Neural cell (in vitro differentiated cells): Measurements from ENCODE around the gene DAGLA. TPM values are rescaled to one million over a fixed set of nuclear protein-coding genes. Genes with fewer than 3 reads are reported as not detected.

Experiments
- H2AFZ ChIP-seq: fragments of 200-600, 300-800 bp; sonication (generic), shearing (Covaris generic); 2 replicates; pipeline ENCODE4 v1.6.0; 2014; ENCODE audit warnings: low read depth, mild to moderate bottlenecking, antibody characterized with exemption, low read length, moderate library complexity
- H3F3A ChIP-seq: fragments of 200-600 bp; shearing (Covaris generic); 2 replicates; pipeline ENCODE4 v1.6.1; 2016; ENCODE audit warnings: mild to moderate bottlenecking, moderate library complexity, mixed read lengths, antibody characterized with exemption, low read length; ENCODE audit not compliant: insufficient read depth, poor library complexity, severe bottlenecking
- H3K27ac ChIP-seq: fragments of 200-600, 300-800 bp; sonication (generic), shearing (Covaris generic); 2 replicates; pipeline ENCODE4 v1.5.1; 2014; ENCODE audit warnings: mild to moderate bottlenecking, low read length, moderate library complexity
- H3K27me3 ChIP-seq: fragments of 300-800, 200-600 bp; sonication (generic), shearing (Covaris generic); 2 replicates; pipeline ENCODE4 v1.6.0; 2014; ENCODE audit warnings: mild to moderate bottlenecking, low read depth, low read length, moderate library complexity; ENCODE audit not compliant: insufficient read depth
- H3K36me3 ChIP-seq: fragments of 300-800, 200-600 bp; sonication (generic), shearing (Covaris generic); 2 replicates; pipeline ENCODE4 v1.5.1; 2014; ENCODE audit warnings: mild to moderate bottlenecking, antibody characterized with exemption, low read length, moderate library complexity; ENCODE audit not compliant: insufficient read depth
- H3K4me2 ChIP-seq: fragments of 300-800, 200-600 bp; sonication (generic), shearing (Covaris generic); 2 replicates; pipeline ENCODE4 v1.6.0; 2014; ENCODE audit warnings: mild to moderate bottlenecking, low read length
- H3K4me3 ChIP-seq: fragments of 300-800, 200-600 bp; sonication (generic), shearing (Covaris generic); 2 replicates; pipeline ENCODE4 v1.5.1; 2014; ENCODE audit warnings: mild to moderate bottlenecking, low read length, moderate library complexity
- H3K79me2 ChIP-seq: fragments of 200-600 bp; shearing (Covaris generic); replicated peaks from 2 replicates; pipeline ENCODE4 v1.6.0; 2014; ENCODE audit warnings: mild to moderate bottlenecking, low read length, moderate library complexity; ENCODE audit not compliant: insufficient read depth
- H3K9ac ChIP-seq: fragments of 300-800, 200-600 bp; sonication (generic), shearing (Covaris generic); 2 replicates; pipeline ENCODE4 v1.6.1; 2016; ENCODE audit warnings: mild to moderate bottlenecking, low read length, mixed read lengths
- H3K9me2 ChIP-seq: fragments of 200-600 bp; shearing (Covaris generic); 2 replicates; pipeline ENCODE4 v1.6.1; 2016; ENCODE audit warnings: mild to moderate bottlenecking, low read length, mixed read lengths; ENCODE audit not compliant: insufficient read depth
- H3K9me3 ChIP-seq: fragments of 200-600, 300-800 bp; sonication (generic), shearing (Covaris generic); 2 replicates; pipeline ENCODE4 v1.6.1; 2016; ENCODE audit warnings: mild to moderate bottlenecking, mixed run types, low read length, moderate library complexity, mixed read lengths
- H4K20me1 ChIP-seq: fragments of 200-600 bp; shearing (Covaris generic); 2 replicates; pipeline ENCODE4 v1.6.1; 2016; ENCODE audit warnings: mild to moderate bottlenecking, mixed run types; ENCODE audit not compliant: insufficient read depth
- EP300 ChIP-seq: fragments of 450-650 bp; conservative IDR thresholded peaks from 2 replicates; pipeline ENCODE4 v1.6.1; 2014; ENCODE audit warnings: antibody characterized with exemption, mild to moderate bottlenecking, moderate library complexity; ENCODE audit not compliant: poor library complexity, severe bottlenecking
- EZH2 ChIP-seq: fragments of 200-600, 300-800 bp; shearing (Covaris generic), sonication (generic); IDR thresholded peaks from 2 replicates; pipeline ENCODE4 v1.6.1; 2014; ENCODE audit warnings: antibody characterized with exemption, low read length, borderline replicate concordance, mild to moderate bottlenecking; ENCODE audit not compliant: insufficient read depth, poor library complexity, severe bottlenecking
- MXI1 ChIP-seq: fragments of 450-650 bp; conservative IDR thresholded peaks from 2 replicates; pipeline ENCODE4 v1.6.1; 2014; ENCODE audit warnings: antibody characterized with exemption, mild to moderate bottlenecking; ENCODE audit not compliant: poor library complexity, severe bottlenecking
- POLR2AphosphoS5 ChIP-seq: IDR thresholded peaks from 2 replicates; pipeline ENCODE4 v1.6.1; 2012
- RAD21 ChIP-seq: fragments of 450-650 bp; conservative IDR thresholded peaks from 2 replicates; pipeline ENCODE4 v1.6.1; 2014; ENCODE audit warnings: antibody characterized with exemption, mild to moderate bottlenecking, moderate library complexity
- SMC3 ChIP-seq: fragments of 450-650 bp; conservative IDR thresholded peaks from 2 replicates; pipeline ENCODE4 v1.6.1; 2014; ENCODE audit warnings: antibody characterized with exemption, mild to moderate bottlenecking, moderate library complexity; ENCODE audit not compliant: poor library complexity
- TAF1 ChIP-seq: IDR thresholded peaks from 2 replicates; pipeline ENCODE4 v1.6.1; 2012; ENCODE audit warnings: low read depth
- polyA plus RNA-seq: library from polyadenylated mRNA; depleted of rRNA; stranded (reverse); fragments of >200 nt; gene quantifications from 2 replicates; pipeline ENCODE4 v1.2.3, GENCODE V29; 2014
- TF ChIP-seq, protein P1 (sequence below): IDR thresholded peaks from 2 replicates; pipeline ENCODE4 v1.6.1; 2012; ENCODE audit warnings: borderline replicate concordance
- TF ChIP-seq, protein P2 (sequence below): fragments of 450-650 bp; IDR thresholded peaks from 2 replicates; pipeline ENCODE4 v1.5.1; 2014; ENCODE audit warnings: antibody characterized with exemption, mild to moderate bottlenecking, moderate library complexity; ENCODE audit not compliant: poor library complexity, severe bottlenecking

DAGLA gene
- polyA plus RNA-seq, 1 donor from 2014 or later: 4.5 TPM

GRCh38 chr11:61704838-61705237, 24.6 kb downstream of the DAGLA start:
- Histone ChIP-seq H3K9me2 (no peaks in the 10 kb centered on the region), H3K4me2 (no peak overlapping the region), H3F3A (no peaks in the 10 kb centered on the region), H3K36me3 (no peaks in the 10 kb centered on the region), H3K9ac (no peak overlapping the region), H3K27me3 (no peaks in the 10 kb centered on the region), H3K79me2 (no peaks in the 10 kb centered on the region), H4K20me1 (no peaks in the 10 kb centered on the region), H3K9me3 (no peaks in the 10 kb centered on the region), H3K27ac (no peak overlapping the region), H3K4me3 (no peak overlapping the region), H2AFZ (no peak overlapping the region)
- TF ChIP-seq, protein P1, sequence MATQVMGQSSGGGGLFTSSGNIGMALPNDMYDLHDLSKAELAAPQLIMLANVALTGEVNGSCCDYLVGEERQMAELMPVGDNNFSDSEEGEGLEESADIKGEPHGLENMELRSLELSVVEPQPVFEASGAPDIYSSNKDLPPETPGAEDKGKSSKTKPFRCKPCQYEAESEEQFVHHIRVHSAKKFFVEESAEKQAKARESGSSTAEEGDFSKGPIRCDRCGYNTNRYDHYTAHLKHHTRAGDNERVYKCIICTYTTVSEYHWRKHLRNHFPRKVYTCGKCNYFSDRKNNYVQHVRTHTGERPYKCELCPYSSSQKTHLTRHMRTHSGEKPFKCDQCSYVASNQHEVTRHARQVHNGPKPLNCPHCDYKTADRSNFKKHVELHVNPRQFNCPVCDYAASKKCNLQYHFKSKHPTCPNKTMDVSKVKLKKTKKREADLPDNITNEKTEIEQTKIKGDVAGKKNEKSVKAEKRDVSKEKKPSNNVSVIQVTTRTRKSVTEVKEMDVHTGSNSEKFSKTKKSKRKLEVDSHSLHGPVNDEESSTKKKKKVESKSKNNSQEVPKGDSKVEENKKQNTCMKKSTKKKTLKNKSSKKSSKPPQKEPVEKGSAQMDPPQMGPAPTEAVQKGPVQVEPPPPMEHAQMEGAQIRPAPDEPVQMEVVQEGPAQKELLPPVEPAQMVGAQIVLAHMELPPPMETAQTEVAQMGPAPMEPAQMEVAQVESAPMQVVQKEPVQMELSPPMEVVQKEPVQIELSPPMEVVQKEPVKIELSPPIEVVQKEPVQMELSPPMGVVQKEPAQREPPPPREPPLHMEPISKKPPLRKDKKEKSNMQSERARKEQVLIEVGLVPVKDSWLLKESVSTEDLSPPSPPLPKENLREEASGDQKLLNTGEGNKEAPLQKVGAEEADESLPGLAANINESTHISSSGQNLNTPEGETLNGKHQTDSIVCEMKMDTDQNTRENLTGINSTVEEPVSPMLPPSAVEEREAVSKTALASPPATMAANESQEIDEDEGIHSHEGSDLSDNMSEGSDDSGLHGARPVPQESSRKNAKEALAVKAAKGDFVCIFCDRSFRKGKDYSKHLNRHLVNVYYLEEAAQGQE: no peak
- no peak for TF ChIP-seq TAF1
- no peak for TF ChIP-seq MXI1
- TF ChIP-seq SMC3: no peak
- TF ChIP-seq EZH2: no peak
- TF ChIP-seq POLR2AphosphoS5: no peak
- no peak for TF ChIP-seq RAD21
- TF ChIP-seq, protein P2, sequence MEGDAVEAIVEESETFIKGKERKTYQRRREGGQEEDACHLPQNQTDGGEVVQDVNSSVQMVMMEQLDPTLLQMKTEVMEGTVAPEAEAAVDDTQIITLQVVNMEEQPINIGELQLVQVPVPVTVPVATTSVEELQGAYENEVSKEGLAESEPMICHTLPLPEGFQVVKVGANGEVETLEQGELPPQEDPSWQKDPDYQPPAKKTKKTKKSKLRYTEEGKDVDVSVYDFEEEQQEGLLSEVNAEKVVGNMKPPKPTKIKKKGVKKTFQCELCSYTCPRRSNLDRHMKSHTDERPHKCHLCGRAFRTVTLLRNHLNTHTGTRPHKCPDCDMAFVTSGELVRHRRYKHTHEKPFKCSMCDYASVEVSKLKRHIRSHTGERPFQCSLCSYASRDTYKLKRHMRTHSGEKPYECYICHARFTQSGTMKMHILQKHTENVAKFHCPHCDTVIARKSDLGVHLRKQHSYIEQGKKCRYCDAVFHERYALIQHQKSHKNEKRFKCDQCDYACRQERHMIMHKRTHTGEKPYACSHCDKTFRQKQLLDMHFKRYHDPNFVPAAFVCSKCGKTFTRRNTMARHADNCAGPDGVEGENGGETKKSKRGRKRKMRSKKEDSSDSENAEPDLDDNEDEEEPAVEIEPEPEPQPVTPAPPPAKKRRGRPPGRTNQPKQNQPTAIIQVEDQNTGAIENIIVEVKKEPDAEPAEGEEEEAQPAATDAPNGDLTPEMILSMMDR: no peak
- TF ChIP-seq EP300: no peak

DNA sequence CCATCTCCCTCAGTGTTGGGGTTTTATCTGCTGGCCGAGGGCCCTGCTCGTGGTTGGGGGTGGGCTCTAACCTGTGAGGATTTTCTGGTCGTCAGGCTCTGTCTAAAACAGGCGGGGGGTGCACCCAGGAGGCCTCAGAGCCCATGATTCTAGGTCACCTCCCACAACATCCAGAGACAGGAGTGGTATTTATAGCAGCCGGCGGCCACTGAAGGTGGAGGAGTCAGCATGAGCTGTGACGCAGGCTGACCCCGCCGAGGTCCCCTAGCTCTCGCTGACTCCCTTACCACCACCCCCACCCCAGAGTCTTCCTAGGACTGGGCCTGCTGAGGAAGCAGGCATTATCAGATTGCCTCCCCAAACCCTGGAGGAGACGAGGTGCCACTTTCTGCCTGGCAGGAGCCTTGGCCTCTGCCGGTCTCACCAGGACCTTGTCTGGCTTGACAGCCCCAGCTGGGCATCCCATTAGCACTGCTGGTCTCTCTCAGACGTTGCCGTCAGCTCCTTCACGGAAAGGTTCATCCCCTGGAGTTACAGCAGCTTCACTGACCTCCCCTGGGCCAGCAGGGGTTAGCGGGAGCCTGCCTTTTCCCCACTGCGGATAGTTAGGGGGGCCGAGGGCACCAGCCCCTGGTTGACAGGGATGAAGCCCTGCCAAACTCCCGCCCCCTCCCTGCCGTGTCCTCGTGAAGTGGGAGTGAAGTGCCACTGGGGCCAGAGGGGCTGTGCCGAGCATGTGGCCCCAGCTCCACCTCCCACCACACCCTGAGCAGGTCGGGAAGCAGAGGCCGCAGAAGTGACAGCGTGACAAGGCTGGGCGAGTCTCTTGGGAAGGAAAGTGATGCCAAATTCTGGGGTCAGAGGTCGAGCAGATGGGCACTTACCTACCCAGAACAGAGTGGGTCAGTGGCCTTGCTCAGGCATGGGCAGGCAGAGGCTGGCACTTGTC, 26.5 kb downstream of the DAGLA start:
- H3K9me3 ChIP-seq: no peaks in the 10 kb centered on the region
- H3K4me2 ChIP-seq: no peak overlapping the region
- no peaks in the 10 kb centered on the region for H3K9me2 ChIP-seq
- no peak overlapping the region for H2AFZ ChIP-seq
- no peaks in the 10 kb centered on the region for H3K36me3 ChIP-seq
- no peaks in the 10 kb centered on the region for H4K20me1 ChIP-seq
- TF ChIP-seq POLR2AphosphoS5: no peak
- TF ChIP-seq, protein P1: no peak
- TF ChIP-seq, protein P2: no peak
- TF ChIP-seq MXI1: no peak
- TF ChIP-seq EP300: no peak
- TF ChIP-seq TAF1: no peak
- no peak for TF ChIP-seq RAD21
- TF ChIP-seq EZH2: no peak
- TF ChIP-seq SMC3: no peak
- H3K27ac ChIP-seq: no peak overlapping the region
- no peaks in the 10 kb centered on the region for H3K27me3 ChIP-seq
- no peaks in the 10 kb centered on the region for H3K79me2 ChIP-seq
- no peak overlapping the region for H3K9ac ChIP-seq
- H3K4me3 ChIP-seq: no peak overlapping the region
- no peaks in the 10 kb centered on the region for H3F3A ChIP-seq
